Right atrium auricular region (tissue), 2 donors: ENCODE results near the gene NRG2. TPM values are rescaled to one million over a fixed set of nuclear protein-coding genes. Genes with fewer than 3 reads are reported as not detected.

ENCODE experiments used
- DNase-seq: peaks from one replicate; pipeline ENCODE4 v3.0.0-alpha.2; 2019; ENCODE audit warnings: low spot score
- H3K27ac ChIP-seq, 2 donors: fragments of 200-600 bp; sonication (generic); 1 replicate in 1 of 2; 2 replicates in 1 of 2; pipeline ENCODE4 v1.5.1; 2016 to 2019
- H3K27me3 ChIP-seq, 2 donors: fragments of 200-600 bp; sonication (generic); one replicate each; pipeline versions ENCODE4 v1.5.1 to v1.6.0; 2017 to 2019
- H3K36me3 ChIP-seq: fragments of 200-600 bp; sonication (generic); one replicate; pipeline ENCODE4 v1.5.1; 2016
- H3K4me1 ChIP-seq, 2 donors: fragments of 200-600 bp; sonication (generic); one replicate each; pipeline versions ENCODE4 v1.5.1 to v1.6.0; 2017 to 2019
- H3K4me3 ChIP-seq, 2 donors: fragments of 200-600 bp; sonication (generic); 1 replicate in 1 of 2; 2 replicates in 1 of 2; pipeline ENCODE4 v1.5.1; 2017 to 2019; ENCODE audit warnings: mild to moderate bottlenecking in 1 of 2, moderate library complexity in 1 of 2
- H3K9me3 ChIP-seq, 2 donors: fragments of 200-600 bp; sonication (generic); one replicate each; pipeline ENCODE4 v1.5.1; 2019
- CTCF ChIP-seq, 2 donors: fragments of 200-600 bp; sonication (generic); IDR thresholded peaks; one replicate each; pipeline ENCODE4 v1.5.1; 2019; ENCODE audit warnings: antibody characterized with exemption in 2 of 2
- total RNA-seq, 2 donors: library from RNA; depleted of rRNA; stranded (reverse); fragments of >200 nt; gene quantifications; one replicate each; pipeline ENCODE4 v1.1.0, GENCODE V29; 2016

The NRG2 gene
- total RNA-seq, 2 donors from 2014 or later = 1.8 to 1.9 TPM

- peaks cover 0 to 5% of the 10 kb centered on the region in 2 donors for H3K9me3 ChIP-seq
- H3K27me3 ChIP-seq = no peaks in the 10 kb centered on the region
- no peaks in the 10 kb centered on the region for H3K4me1 ChIP-seq
- no peak for TF ChIP-seq CTCF (IDR thresholded peaks at IDR 0.05)
- H3K27ac ChIP-seq = no peak overlapping the region
- no peaks in the 10 kb centered on the region for H3K36me3 ChIP-seq
- DNase-seq = no peak
- H3K4me3 ChIP-seq = no peak overlapping the region
These were observed 228.9 kb downstream of the NRG2 start for GRCh38 chr5:139814191-139814601.

GRCh38 chr5:139812836-139813805, 230.0 kb downstream of the NRG2 start:
- H3K27ac ChIP-seq = no peak overlapping the region
- H3K4me1 ChIP-seq = no peaks in the 10 kb centered on the region
- DNase-seq = no peak

GRCh38 chr5:139812323-139812722, 230.8 kb downstream of the NRG2 start:
- DNase-seq = no peak
- Histone ChIP-seq H3K9me3 (no peaks in the 10 kb centered on the region), H3K4me1 (no peaks in the 10 kb centered on the region), H3K27me3 (no peaks in the 10 kb centered on the region), H3K4me3 (no peak overlapping the region), H3K27ac (no peak overlapping the region), H3K36me3 (no peaks in the 10 kb centered on the region)
- TF ChIP-seq CTCF (IDR thresholded peaks at IDR 0.05) = no peak

More at GRCh38 chr5:139812836-139813805, 230.0 kb downstream of the NRG2 start:
- no peak overlapping the region for H3K4me3 ChIP-seq
- H3K27me3 ChIP-seq = no peaks in the 10 kb centered on the region
- no peak for TF ChIP-seq CTCF (IDR thresholded peaks at IDR 0.05)
- no peaks in the 10 kb centered on the region for H3K9me3 ChIP-seq
- no peaks in the 10 kb centered on the region for H3K36me3 ChIP-seq

- Histone ChIP-seq H3K4me1 (no peaks in the 10 kb centered on the region), H3K27ac (no peak overlapping the region), H3K4me3 (no peak overlapping the region), H3K9me3 (no peaks in the 10 kb centered on the region), H3K36me3 (no peaks in the 10 kb centered on the region), H3K27me3 (no peaks in the 10 kb centered on the region)
- DNase-seq = no peak
- no peak for TF ChIP-seq CTCF (IDR thresholded peaks at IDR 0.05)
These were observed 231.9 kb downstream of the NRG2 start for GRCh38 chr5:139811274-139811607.

GRCh38 chr5:139810341-139811273, 232.5 kb downstream of the NRG2 start:
- no peak for DNase-seq
- Histone ChIP-seq H3K9me3 (no peaks in the 10 kb centered on the region), H3K4me1 (no peaks in the 10 kb centered on the region), H3K36me3 (no peaks in the 10 kb centered on the region), H3K4me3 (no peak overlapping the region), H3K27me3 (no peaks in the 10 kb centered on the region), H3K27ac (no peak overlapping the region)
- no peak for TF ChIP-seq CTCF (IDR thresholded peaks at IDR 0.05)
